NCI-H146 (cell line): ENCODE measurements around the gene CHRNE.
"Not testable (repeated sequence)": the region's sequence is repeated elsewhere in the genome, so short reads cannot be mapped to it uniquely, and the experiment has no call there.

Experiments
- DNase-seq: peaks from one replicate; lab custom pipeline; 2025; lab: John Stamatoyannopoulos, UW

The CHRNE gene

GRCh38 chr17:4939796-4940554, 37.1 kb upstream of the CHRNE start, which contains the start of the genes RNF167 and SLC25A11:
RNF167 (plus strand) TSS chr17:4940268; CDS start chr17:4940910, 642 bp downstream.
SLC25A11 (minus strand) TSS chr17:4940046; CDS start chr17:4939910, 136 bp downstream.
- peak; percentile 97 for DNase-seq

GRCh38 chr17:4939546-4939795, 36.6 kb upstream of the CHRNE start:
- no peak for DNase-seq

GRCh38 chr17:4938688-4939545, 36.0 kb upstream of the CHRNE start:
- DNase-seq, result peak; percentile 33

- DNase-seq, result no peak
Observed at GRCh38 chr17:4938069-4938491, 35.2 kb upstream of the CHRNE start.

- no peak for DNase-seq
Observed at GRCh38 chr17:4937553-4937952, 34.7 kb upstream of the CHRNE start.

- no peak for DNase-seq
Observed at GRCh38 chr17:4936436-4936835, 33.5 kb upstream of the CHRNE start.

GRCh38 chr17:4935650-4936049, 32.8 kb upstream of the CHRNE start:
- no peak for DNase-seq

- DNase-seq, result peak; percentile 47
Observed at GRCh38 chr17:4934173-4934979, 31.5 kb upstream of the CHRNE start.

GRCh38 chr17:4933646-4934045, 30.7 kb upstream of the CHRNE start:
- no peak for DNase-seq

- no peak for DNase-seq
Observed at GRCh38 chr17:4932756-4933155, 29.9 kb upstream of the CHRNE start.

- DNase-seq, result no peak
Observed at GRCh38 chr17:4931963-4932362, 29.1 kb upstream of the CHRNE start, which contains the start of gene GP1BA. GP1BA (plus strand) TSS chr17:4932277; CDS start chr17:4932605, 328 bp downstream.

- no peak for DNase-seq
Observed at GRCh38 chr17:4928881-4929280, 26.0 kb upstream of the CHRNE start.

GRCh38 chr17:4926577-4927335, 23.9 kb upstream of the CHRNE start:
- DNase-seq, result not testable (repeated sequence)

GRCh38 chr17:4921320-4921719, 18.4 kb upstream of the CHRNE start:
- DNase-seq, result no peak

- DNase-seq, result no peak
Observed at GRCh38 chr17:4920351-4921048, 17.6 kb upstream of the CHRNE start.

- DNase-seq, result no peak
Observed at GRCh38 chr17:4919511-4920047, 16.7 kb upstream of the CHRNE start.

- DNase-seq, result not testable (repeated sequence)
Observed at GRCh38 chr17:4914551-4914950, 11.7 kb upstream of the CHRNE start.

- no peak for DNase-seq
Observed at GRCh38 chr17:4913994-4914393, 11.1 kb upstream of the CHRNE start.

- peak; percentile 88 for DNase-seq
Observed at GRCh38 chr17:4908711-4909496, 6.0 kb upstream of the CHRNE start.

GRCh38 chr17:4908301-4908700, 5.4 kb upstream of the CHRNE start:
- peak; percentile 86 for DNase-seq
